GM19035 (cell line): Measurements from ENCODE around the gene PKP1.

Experiments
- ATAC-seq: cut with Tn5 transposase; IDR thresholded peaks from one replicate; pipeline ENCODE4 v1.9.1; 2021; ENCODE audit not compliant: unreplicated experiment

PKP1 gene

GRCh38 chr1:201307760-201308499, 24.6 kb downstream of the PKP1 start:
- no peak for ATAC-seq

- ATAC-seq: no peak
Observed at GRCh38 chr1:201309416-201309815, 26.1 kb downstream of the PKP1 start.

GRCh38 chr1:201310251-201310985, 27.1 kb downstream of the PKP1 start:
- no peak for ATAC-seq

GRCh38 chr1:201310986-201311355, 27.7 kb downstream of the PKP1 start:
- ATAC-seq: no peak

- no peak for ATAC-seq
Observed at GRCh38 chr1:201311356-201312011, 28.2 kb downstream of the PKP1 start.

- no peak for ATAC-seq
Observed at GRCh38 chr1:201312298-201312697, 29.0 kb downstream of the PKP1 start.

- no peak for ATAC-seq
Observed at GRCh38 chr1:201313086-201313485, 29.8 kb downstream of the PKP1 start.

- ATAC-seq: no peak
Observed at GRCh38 chr1:201316556-201316955, 33.2 kb downstream of the PKP1 start.

GRCh38 chr1:201317551-201317950, 34.2 kb downstream of the PKP1 start:
- no peak for ATAC-seq

GRCh38 chr1:201318504-201319340, 35.4 kb downstream of the PKP1 start:
- no peak for ATAC-seq

GRCh38 chr1:201319631-201320030, 36.3 kb downstream of the PKP1 start:
- no peak for ATAC-seq

- ATAC-seq: no peak
Observed at GRCh38 chr1:201320168-201320788, 37.0 kb downstream of the PKP1 start.

- no peak for ATAC-seq
Observed at GRCh38 chr1:201321826-201322390, 38.6 kb downstream of the PKP1 start.

GRCh38 chr1:201322653-201323510, 39.6 kb downstream of the PKP1 start:
- no peak for ATAC-seq

- no peak for ATAC-seq
Observed at GRCh38 chr1:201324306-201324705, 41.0 kb downstream of the PKP1 start.

- no peak for ATAC-seq
Observed at GRCh38 chr1:201324821-201325677, 41.7 kb downstream of the PKP1 start.

- ATAC-seq: no peak
Observed at GRCh38 chr1:201325678-201326060, 42.4 kb downstream of the PKP1 start.

- no peak for ATAC-seq
Observed at GRCh38 chr1:201326710-201327109, 43.4 kb downstream of the PKP1 start.
